ENCODE data around the gene SNCA. TPM values are rescaled to one million over a fixed set of nuclear protein-coding genes. Genes with fewer than 3 reads are reported as not detected.
A peak's percentile ranks its signal among the peaks of the same experiment; 100 is the strongest.

SNCA gene
- total RNA-seq, 2 donors from 2014 or later, result 5.6 to 8.7 TPM

DNA sequence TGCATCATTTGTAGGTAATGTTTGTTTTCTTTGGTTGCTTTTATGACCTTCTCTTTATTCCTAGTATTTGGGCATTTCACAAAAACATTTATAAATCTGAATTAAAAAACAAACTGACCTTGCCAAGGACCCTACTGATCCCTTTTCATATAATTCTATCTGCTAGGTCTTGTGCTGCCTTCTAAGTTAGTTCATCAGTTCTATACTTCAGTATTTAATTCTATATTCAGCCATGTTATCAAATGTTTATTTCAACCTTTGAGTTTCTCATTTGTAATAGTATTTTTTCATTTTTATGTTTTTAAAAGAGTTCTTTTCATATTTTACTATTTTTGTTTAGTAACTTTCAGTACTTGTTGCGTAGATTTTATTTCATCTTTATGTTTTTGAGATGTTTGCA, 155.3 kb downstream of the SNCA start:
- TF ChIP-seq POLR2AphosphoS5 (IDR thresholded peaks at IDR 0.05) (no peak), POLR2A (IDR thresholded peaks at IDR 0.05) (no peak)
- TF ChIP-seq, protein P1, sequence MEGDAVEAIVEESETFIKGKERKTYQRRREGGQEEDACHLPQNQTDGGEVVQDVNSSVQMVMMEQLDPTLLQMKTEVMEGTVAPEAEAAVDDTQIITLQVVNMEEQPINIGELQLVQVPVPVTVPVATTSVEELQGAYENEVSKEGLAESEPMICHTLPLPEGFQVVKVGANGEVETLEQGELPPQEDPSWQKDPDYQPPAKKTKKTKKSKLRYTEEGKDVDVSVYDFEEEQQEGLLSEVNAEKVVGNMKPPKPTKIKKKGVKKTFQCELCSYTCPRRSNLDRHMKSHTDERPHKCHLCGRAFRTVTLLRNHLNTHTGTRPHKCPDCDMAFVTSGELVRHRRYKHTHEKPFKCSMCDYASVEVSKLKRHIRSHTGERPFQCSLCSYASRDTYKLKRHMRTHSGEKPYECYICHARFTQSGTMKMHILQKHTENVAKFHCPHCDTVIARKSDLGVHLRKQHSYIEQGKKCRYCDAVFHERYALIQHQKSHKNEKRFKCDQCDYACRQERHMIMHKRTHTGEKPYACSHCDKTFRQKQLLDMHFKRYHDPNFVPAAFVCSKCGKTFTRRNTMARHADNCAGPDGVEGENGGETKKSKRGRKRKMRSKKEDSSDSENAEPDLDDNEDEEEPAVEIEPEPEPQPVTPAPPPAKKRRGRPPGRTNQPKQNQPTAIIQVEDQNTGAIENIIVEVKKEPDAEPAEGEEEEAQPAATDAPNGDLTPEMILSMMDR (IDR thresholded peaks at IDR 0.05), result no peak
- Histone ChIP-seq H3K4me1 (replicated peaks) (no peaks in the 10 kb centered on the region), H3K27me3 (replicated peaks; ENCODE audit: insufficient read depth) (no peaks in the 10 kb centered on the region), H3K27ac (no peak overlapping the region), H3K36me3 (no peaks in the 10 kb centered on the region), H3K9me3 (no peaks in the 10 kb centered on the region), H3K4me3 (no peak overlapping the region)
- intact Hi-C loops (cut with DNase I), result no loop called here
- no peak for DNase-seq (ENCODE audit: low spot score)
- 100% methylated on average over 1 of the region's 1 CpG for WGBS

DNA sequence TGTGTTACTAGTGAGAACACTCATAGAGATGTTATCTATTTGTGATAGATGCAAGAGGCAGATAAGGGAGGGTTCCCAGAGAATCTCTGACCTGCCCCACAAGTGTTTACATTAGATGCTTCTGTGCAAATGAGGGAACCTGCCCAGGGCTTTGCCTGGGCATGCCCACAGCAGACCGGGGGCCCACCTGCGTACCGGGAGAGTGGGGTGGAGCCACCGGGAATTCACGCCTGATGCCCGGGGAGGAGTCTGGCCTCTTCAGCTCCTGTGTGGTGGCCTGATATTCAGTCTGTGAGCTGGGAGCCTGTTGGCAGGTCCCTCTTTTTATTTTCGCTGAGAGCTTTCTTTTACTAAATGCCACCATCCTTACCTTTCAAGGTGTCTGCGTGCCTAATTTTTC, 155.7 kb downstream of the SNCA start:
- intact Hi-C loops (cut with DNase I), result no loop called here
- Histone ChIP-seq H3K36me3 (no peaks in the 10 kb centered on the region), H3K9me3 (no peaks in the 10 kb centered on the region), H3K27me3 (replicated peaks; ENCODE audit: insufficient read depth) (no peaks in the 10 kb centered on the region), H3K4me1 (replicated peaks) (no peaks in the 10 kb centered on the region), H3K27ac (no peak overlapping the region), H3K4me3 (no peak overlapping the region)
- WGBS, result 62% methylated on average over 8 of the region's 8 CpGs
- DNase-seq (ENCODE audit: low spot score), result peak; percentile 69
- TF ChIP-seq POLR2A (IDR thresholded peaks at IDR 0.05) (no peak), POLR2AphosphoS5 (IDR thresholded peaks at IDR 0.05) (no peak)
- TF ChIP-seq, protein P1 (IDR thresholded peaks at IDR 0.05), result no peak

DNA sequence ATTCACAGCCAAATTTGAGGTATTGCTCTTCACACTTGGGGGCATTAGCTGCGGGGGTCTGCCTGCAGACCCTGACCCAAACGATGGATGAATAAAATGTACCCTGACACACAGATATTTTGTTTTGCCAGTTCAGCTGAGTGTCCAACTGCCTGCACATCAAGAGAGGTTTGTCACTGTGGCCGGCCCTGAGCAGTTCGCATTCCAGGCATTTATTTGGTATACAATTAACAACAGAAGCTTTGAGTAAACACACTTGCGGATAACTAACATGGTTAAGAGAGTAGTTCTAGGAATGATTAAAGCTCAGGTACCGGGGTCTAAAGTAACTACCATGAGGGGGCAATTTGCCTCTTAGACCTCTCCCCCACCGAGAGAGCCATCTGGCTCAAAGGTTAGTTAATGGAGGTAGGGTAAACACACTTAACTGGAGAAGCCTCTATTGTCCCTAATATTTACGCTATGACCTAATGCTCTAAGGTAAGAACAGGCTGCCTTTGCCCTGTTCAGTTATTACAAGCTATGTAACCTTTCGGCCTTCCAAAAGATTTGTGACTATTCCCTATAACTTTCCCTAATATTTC, 162.0 kb downstream of the SNCA start:
- Histone ChIP-seq H3K4me1 (replicated peaks) (no peaks in the 10 kb centered on the region), H3K27me3 (replicated peaks; ENCODE audit: insufficient read depth) (no peaks in the 10 kb centered on the region), H3K36me3 (no peaks in the 10 kb centered on the region), H3K4me3 (no peak overlapping the region), H3K9me3 (no peaks in the 10 kb centered on the region), H3K27ac (no peak overlapping the region)
- DNase-seq (ENCODE audit: low spot score), result no peak
- TF ChIP-seq, protein P1 (IDR thresholded peaks at IDR 0.05), result no peak
- TF ChIP-seq POLR2A (IDR thresholded peaks at IDR 0.05), result no peak
- TF ChIP-seq POLR2AphosphoS5 (IDR thresholded peaks at IDR 0.05), result no peak
- WGBS, result 50% methylated on average over 9 of the region's 9 CpGs
- intact Hi-C loops (cut with DNase I), result no loop called here

Other genes with a start within 250 kb of the SNCA start
- 10 to 100 TPM in 1 of 2 donors, 1 to 10 TPM in 1; 5.9 to 10.6 TPM for gene MMRN1, start 57.7 kb upstream of the SNCA start, total RNA-seq